SK-N-SH (cell line): ENCODE results near the gene KCNAB1. TPM values are rescaled to one million over a fixed set of nuclear protein-coding genes. Genes with fewer than 3 reads are reported as not detected.
A peak's percentile ranks its signal among the peaks of the same experiment; 100 is the strongest.

Experiments
- CTCF ChIA-PET: fragments of 300-600, 350-600 bp; formaldehyde crosslinking; extraction: SDS; loops from one replicate; lab custom pipeline; 2021; lab: Yijun Ruan, JAX
- POLR2A ChIA-PET: fragments of 350-600 bp; sonication (Branson Sonifier 250); formaldehyde crosslinking; extraction: SDS; loops from one replicate; lab custom pipeline; 2020; ENCODE audit warnings: antibody characterized with exemption, inconsistent platforms; lab: Yijun Ruan, JAX
- DNase-seq: peaks from one replicate; pipeline ENCODE4 v3.0.0; 2012
- H2AFZ ChIP-seq: fragments of 200-600 bp; sonication (generic); 2 replicates; pipeline ENCODE4 v1.8.1; 2016; ENCODE audit warnings: antibody characterized with exemption, mild to moderate bottlenecking, low read depth
- H3F3A ChIP-seq: fragments of 200-600 bp; sonication (generic); replicated peaks from 2 replicates; pipeline ENCODE3; 2016; ENCODE audit warnings: antibody characterized with exemption, mild to moderate bottlenecking; ENCODE audit not compliant: insufficient read depth
- H3K27ac ChIP-seq, 2 experiments: fragments of 200-500 bp in 1 of 2; fragments of 200-600 bp in 1 of 2; sonication (Bioruptor generic) in 1 of 2; sonication (generic), shearing (Covaris generic) in 1 of 2; 2 replicates each; pipeline versions ENCODE4 v1.5.1 to v1.6.1; 2014 to 2016; ENCODE audit warnings: low read depth in 2 of 2, inconsistent platforms in 1 of 2, low read length in 1 of 2, mild to moderate bottlenecking in 1 of 2, mixed read lengths in 1 of 2
- H3K27me3 ChIP-seq: fragments of 200-600 bp; sonication (generic), shearing (Covaris generic); 2 replicates; pipeline ENCODE4 v1.6.1; 2016; ENCODE audit warnings: mixed run types; ENCODE audit not compliant: insufficient read depth
- H3K36me3 ChIP-seq, 2 experiments: fragments of 200-500 bp in 1 of 2; fragments of 200-600 bp in 1 of 2; sonication (Bioruptor generic) in 1 of 2; sonication (generic) in 1 of 2; replicated peaks in 1 of 2; 2 replicates each; pipeline versions ENCODE3 to v1.5.1; 2014 to 2016; ENCODE audit warnings: low read length in 1 of 2, mild to moderate bottlenecking in 1 of 2; ENCODE audit not compliant: insufficient read depth in 2 of 2, control insufficient read depth in 1 of 2
- H3K4me1 ChIP-seq, 2 experiments: fragments of 200-500 bp in 1 of 2; fragments of 200-600 bp in 1 of 2; sonication (Bioruptor generic) in 1 of 2; sonication (generic), shearing (Covaris generic) in 1 of 2; 2 replicates each; pipeline versions ENCODE4 v1.5.1 to v1.6.1; 2014 to 2016; ENCODE audit warnings: low read depth in 1 of 2, low read length in 1 of 2, mixed run types in 1 of 2; ENCODE audit not compliant: insufficient read depth in 2 of 2, control insufficient read depth in 1 of 2
- H3K4me2 ChIP-seq: fragments of 200-600 bp; sonication (generic), shearing (Covaris generic); 2 replicates; pipeline ENCODE4 v1.6.1; 2017; ENCODE audit warnings: mixed run types
- H3K4me3 ChIP-seq, 2 experiments: fragments of 200-500 bp in 1 of 2; fragments of 200-600 bp in 1 of 2; sonication (Bioruptor generic) in 1 of 2; sonication (generic), shearing (Covaris generic) in 1 of 2; 2 replicates each; pipeline versions ENCODE4 v1.5.1 to v1.8.1; 2014 to 2016; ENCODE audit warnings: low read depth in 2 of 2, inconsistent platforms in 1 of 2, low read length in 1 of 2, mild to moderate bottlenecking in 1 of 2, mixed read lengths in 1 of 2, moderate library complexity in 1 of 2
- H3K79me2 ChIP-seq: fragments of 200-600 bp; sonication (generic); 2 replicates; pipeline ENCODE4 v1.8.1; 2017; ENCODE audit warnings: mild to moderate bottlenecking; ENCODE audit not compliant: insufficient read depth
- H3K9ac ChIP-seq: fragments of 200-600 bp; sonication (generic); 2 replicates; pipeline ENCODE4 v1.6.1; 2017; ENCODE audit warnings: mixed run types
- H3K9me2 ChIP-seq: fragments of 200-600 bp; sonication (generic); 2 replicates; pipeline ENCODE4 v1.6.1; 2017; ENCODE audit warnings: mixed run types
- H3K9me3 ChIP-seq: fragments of 200-600 bp; sonication (generic); 2 replicates; pipeline ENCODE4 v1.6.1; 2017; ENCODE audit warnings: mixed run types, mild to moderate bottlenecking, moderate library complexity
- H4K20me1 ChIP-seq: fragments of 200-600 bp; sonication (generic); 2 replicates; pipeline ENCODE4 v1.6.1; 2017; ENCODE audit warnings: mild to moderate bottlenecking, mixed run types; ENCODE audit not compliant: insufficient read depth
- EP300 ChIP-seq, 2 experiments: IDR thresholded peaks; 2 replicates each; pipeline versions ENCODE4 v1.4.0 to v1.6.1; 2012; ENCODE audit warnings: borderline replicate concordance in 1 of 2, low read depth in 1 of 2, low read length in 1 of 2
- FOSL2 ChIP-seq: IDR thresholded peaks from 2 replicates; pipeline ENCODE4 v1.4.0; 2012; ENCODE audit warnings: low read depth, mild to moderate bottlenecking, moderate library complexity, borderline replicate concordance
- FOXJ3 ChIP-seq: sonication (generic); formaldehyde crosslinking; IDR thresholded peaks from 2 replicates; pipeline ENCODE4 v1.5.1; 2020; ENCODE audit warnings: mild to moderate bottlenecking, missing genetic modification reagents
- GABPA ChIP-seq: IDR thresholded peaks from 2 replicates; pipeline ENCODE4 v1.4.0; 2012; ENCODE audit warnings: low read depth, mild to moderate bottlenecking
- JUND ChIP-seq: IDR thresholded peaks from 2 replicates; pipeline ENCODE4 v1.4.0; 2012
- MEF2A ChIP-seq: IDR thresholded peaks from 2 replicates; pipeline ENCODE4 v1.4.0; 2012; ENCODE audit warnings: low read depth, borderline replicate concordance
- NRF1 ChIP-seq: IDR thresholded peaks from 2 replicates; pipeline ENCODE4 v1.6.1; 2012; ENCODE audit warnings: low read depth, mild to moderate bottlenecking, low read length
- POLR2AphosphoS5 ChIP-seq: IDR thresholded peaks from 2 replicates; pipeline ENCODE4 v1.6.1; 2012; ENCODE audit warnings: low read depth, low read length
- RCOR1 ChIP-seq: fragments of 150-350 bp; IDR thresholded peaks from 2 replicates; pipeline ENCODE4 v1.6.1; 2017; ENCODE audit warnings: antibody characterized with exemption, low read length
- RFX5 ChIP-seq: IDR thresholded peaks from 2 replicates; pipeline ENCODE4 v1.6.1; 2012; ENCODE audit warnings: mild to moderate bottlenecking, improper control_type of control experiment, low read length
- SIN3A ChIP-seq: IDR thresholded peaks from 2 replicates; pipeline ENCODE4 v1.6.1; 2012; ENCODE audit warnings: low read depth, mild to moderate bottlenecking, low read length, moderate library complexity, borderline replicate concordance
- TCF12 ChIP-seq: IDR thresholded peaks from 2 replicates; pipeline ENCODE4 v1.4.0; 2012
- YY1 ChIP-seq: IDR thresholded peaks from 2 replicates; pipeline ENCODE4 v1.4.0; 2012; ENCODE audit warnings: low read depth, mild to moderate bottlenecking
- WGBS: methylation state at CpG from one replicate; pipeline ENCODE4 v1.1.6; 2017; ENCODE audit warnings: low lambda C conversion rate; 5-methylcytosine and 5-hydroxymethylcytosine counted together
- polyA plus RNA-seq, 3 experiments: library from polyadenylated mRNA; depleted of rRNA; stranded (reverse); fragments of >200 nt; gene quantifications; 2 replicates each; pipeline ENCODE4 v1.2.3, GENCODE V29; 2012
- TF ChIP-seq, protein P1 (sequence below): IDR thresholded peaks from 2 replicates; pipeline ENCODE4; 2012
- TF ChIP-seq, protein P2 (sequence below): fragments of 150-350 bp; IDR thresholded peaks from 2 replicates; pipeline ENCODE4 v1.6.1; 2017; ENCODE audit warnings: antibody characterized with exemption, low read length, low read depth, borderline replicate concordance

KCNAB1 gene
- polyA plus RNA-seq, 1 of the 3 experiments (the other 2 are of a cell fraction): 82.1 TPM

DNA sequence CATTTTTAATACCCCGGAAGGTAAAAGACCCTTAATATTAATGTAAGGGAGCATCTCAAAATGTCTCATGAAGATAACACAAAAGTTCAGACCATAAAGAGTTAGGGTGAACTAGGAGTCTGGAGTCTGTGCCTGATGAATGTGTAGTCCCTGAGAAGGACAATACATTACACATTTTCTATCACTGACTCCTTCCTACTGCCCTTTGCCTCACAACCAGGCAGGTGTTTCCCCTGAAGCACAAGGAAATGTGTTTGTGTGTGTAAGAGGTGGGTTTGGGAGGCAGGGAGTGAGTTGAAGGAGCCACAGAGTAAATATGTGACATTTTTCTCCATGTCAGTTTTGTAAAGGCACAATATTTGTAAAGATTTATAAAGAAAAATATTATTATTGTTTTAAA lies 375.4 kb downstream of the KCNAB1 start:
- Histone ChIP-seq H3K27ac (peak overlapping the region in 1 of 2 experiments; percentile 92; a peak in 2 of 4 replicates), H3K27me3 (no peaks in the 10 kb centered on the region), H3K4me3 (no peak overlapping the region), H4K20me1 (no peaks in the 10 kb centered on the region), H3K9ac (no peak overlapping the region), H3K9me2 (no peaks in the 10 kb centered on the region), H3K9me3 (no peaks in the 10 kb centered on the region), H3K36me3 (peaks cover 3 to 64% of the 10 kb centered on the region in 2 experiments), H3K4me2 (no peak overlapping the region)
- CTCF ChIA-PET: interaction anchor here (3.1 kb wide), 1 partner anchor 14 kb away, joined by 9 read pairs; no protein-coding TSS in a partner anchor
- DNase-seq: no peak
- 91% methylated on average over 1 of the region's 1 CpG for WGBS
- TF ChIP-seq YY1: no peak
- no peak for TF ChIP-seq RFX5
- TF ChIP-seq, all 33 proteins: peak for 0
- 0 out of 2 replicates have a peak, but pooled peaks cover 4% of the 10 kb centered on the region for H3K79me2 ChIP-seq
- H3F3A ChIP-seq: peaks cover 59% of the 10 kb centered on the region
- POLR2A ChIA-PET: no interaction called here
- H3K4me1 ChIP-seq: peaks cover 3 to 17% of the 10 kb centered on the region in 2 experiments; a peak in 3 of 4 replicates
- H2AFZ ChIP-seq: no peak overlapping the region

DNA sequence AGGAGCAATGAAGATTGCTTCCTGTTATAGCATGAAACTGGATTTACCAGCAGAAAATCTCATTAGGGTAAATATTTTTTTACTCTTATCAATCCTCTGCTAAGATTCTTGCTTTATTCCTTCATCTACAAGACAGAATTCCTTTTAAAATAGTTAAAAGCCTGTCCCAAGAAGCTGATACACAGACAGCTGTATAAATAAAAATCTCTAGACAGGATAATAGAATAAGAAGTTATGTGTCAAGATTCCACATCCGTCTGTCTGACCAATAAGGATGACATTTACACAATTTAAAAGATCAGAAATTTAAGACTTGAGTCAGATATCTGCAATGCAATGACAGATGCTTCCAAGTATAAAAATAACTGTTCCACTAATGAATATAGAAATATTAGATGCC lies 376.9 kb downstream of the KCNAB1 start:
- H2AFZ ChIP-seq: no peak overlapping the region
- ChIA-PET POLR2A (no interaction called here), CTCF (interaction anchor here (3.1 kb wide), 1 partner anchor 13 kb away, joined by 9 read pairs; no protein-coding TSS in a partner anchor)
- WGBS: 35% methylated on average over 1 of the region's 1 CpG
- H4K20me1 ChIP-seq: no peaks in the 10 kb centered on the region
- no peak overlapping the region for H3K9ac ChIP-seq
- no peak overlapping the region for H3K4me2 ChIP-seq
- peaks cover 3 to 54% of the 10 kb centered on the region in 2 experiments for H3K36me3 ChIP-seq
- H3K9me3 ChIP-seq: no peaks in the 10 kb centered on the region
- H3K27ac ChIP-seq: peak overlapping the region; percentile 67 to 92
- H3F3A ChIP-seq: peaks cover 57% of the 10 kb centered on the region
- DNase-seq: no peak
- 0 out of 2 replicates have a peak, but pooled peaks cover 4% of the 10 kb centered on the region for H3K79me2 ChIP-seq
- TF ChIP-seq EP300 (IDR thresholded peaks at IDR 0.05; ENCODE audit: borderline replicate concordance in 1 of 2, low read depth in 1 of 2, low read length in 1 of 2) (0 out of 4 replicates have a peak, but pooled peaks of 1 of the 2 experiments have one; percentile 23), JUND (peak; percentile 25; the same call in 1 of the 2 replicates), FOSL2 (peak; percentile 10; the same call in 1 of the 2 replicates), FOXJ3 (CRISPR knock-in tag) (no peak), TCF12 (peak; percentile 42)
- TF ChIP-seq, protein P1, sequence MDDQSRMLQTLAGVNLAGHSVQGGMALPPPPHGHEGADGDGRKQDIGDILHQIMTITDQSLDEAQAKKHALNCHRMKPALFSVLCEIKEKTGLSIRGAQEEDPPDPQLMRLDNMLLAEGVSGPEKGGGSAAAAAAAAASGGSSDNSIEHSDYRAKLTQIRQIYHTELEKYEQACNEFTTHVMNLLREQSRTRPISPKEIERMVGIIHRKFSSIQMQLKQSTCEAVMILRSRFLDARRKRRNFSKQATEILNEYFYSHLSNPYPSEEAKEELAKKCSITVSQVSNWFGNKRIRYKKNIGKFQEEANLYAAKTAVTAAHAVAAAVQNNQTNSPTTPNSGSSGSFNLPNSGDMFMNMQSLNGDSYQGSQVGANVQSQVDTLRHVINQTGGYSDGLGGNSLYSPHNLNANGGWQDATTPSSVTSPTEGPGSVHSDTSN: peak; percentile 56
- no peak overlapping the region for H3K4me3 ChIP-seq
- H3K9me2 ChIP-seq: no peaks in the 10 kb centered on the region
- H3K4me1 ChIP-seq: peaks cover under 1 to 17% of the 10 kb centered on the region in 2 experiments; a peak in 3 of 4 replicates
- no peaks in the 10 kb centered on the region for H3K27me3 ChIP-seq

DNA sequence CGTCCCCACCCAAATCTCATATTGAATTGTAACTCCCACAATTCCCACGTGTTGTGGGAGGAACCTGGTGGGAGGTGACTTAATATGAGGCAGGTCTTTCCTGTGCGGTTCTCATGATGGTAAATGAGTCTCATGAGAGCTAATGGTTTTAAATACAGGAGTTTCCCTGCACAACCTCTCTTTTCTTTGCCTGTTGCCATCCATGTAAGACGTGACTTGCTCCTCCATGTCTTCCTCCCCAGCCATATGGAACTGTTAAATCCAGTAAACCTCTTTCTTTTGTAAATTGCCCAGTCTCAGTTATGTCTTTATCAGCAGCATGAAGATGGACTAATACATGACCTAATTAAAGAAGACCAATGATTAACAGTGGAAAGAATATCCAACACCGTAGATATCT lies 377.9 kb downstream of the KCNAB1 start:
- Histone ChIP-seq H3K9ac (no peak overlapping the region), H3K27ac (peak overlapping the region; percentile 67 to 80; a peak in 2 of 4 replicates), H3F3A (peaks cover 56% of the 10 kb centered on the region), H3K36me3 (peaks cover 3 to 54% of the 10 kb centered on the region in 2 experiments), H4K20me1 (no peaks in the 10 kb centered on the region), H2AFZ (no peak overlapping the region), H3K4me3 (no peak overlapping the region), H3K9me3 (no peaks in the 10 kb centered on the region), H3K27me3 (no peaks in the 10 kb centered on the region), H3K79me2 (0 out of 2 replicates have a peak, but pooled peaks cover 4% of the 10 kb centered on the region)
- DNase-seq: no peak
- CTCF ChIA-PET: no interaction called here
- TF ChIP-seq NRF1 (no peak), EP300 (IDR thresholded peaks at IDR 0.05; ENCODE audit: borderline replicate concordance in 1 of 2, low read depth in 1 of 2, low read length in 1 of 2) (no peak), GABPA (no peak), RFX5 (no peak), POLR2AphosphoS5 (no peak), RCOR1 (no peak), MEF2A (no peak), FOXJ3 (CRISPR knock-in tag) (no peak), SIN3A (no peak)
- TF ChIP-seq, protein P2, sequence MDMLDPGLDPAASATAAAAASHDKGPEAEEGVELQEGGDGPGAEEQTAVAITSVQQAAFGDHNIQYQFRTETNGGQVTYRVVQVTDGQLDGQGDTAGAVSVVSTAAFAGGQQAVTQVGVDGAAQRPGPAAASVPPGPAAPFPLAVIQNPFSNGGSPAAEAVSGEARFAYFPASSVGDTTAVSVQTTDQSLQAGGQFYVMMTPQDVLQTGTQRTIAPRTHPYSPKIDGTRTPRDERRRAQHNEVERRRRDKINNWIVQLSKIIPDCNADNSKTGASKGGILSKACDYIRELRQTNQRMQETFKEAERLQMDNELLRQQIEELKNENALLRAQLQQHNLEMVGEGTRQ: no peak
- TF ChIP-seq, all 33 proteins: peak for 0
- H3K9me2 ChIP-seq: no peaks in the 10 kb centered on the region
- 77% methylated on average over 5 of the region's 5 CpGs for WGBS
- H3K4me1 ChIP-seq: peaks cover 0 to 7% of the 10 kb centered on the region in 2 experiments; a peak in 2 of 4 replicates
- no peak overlapping the region for H3K4me2 ChIP-seq
- POLR2A ChIA-PET: no interaction called here
